HG03159 (cell line): Measurements from ENCODE around the gene MIDN.

Source experiments
- ATAC-seq: cut with Tn5 transposase; IDR thresholded peaks from one replicate; pipeline ENCODE4 v1.9.1; 2021; ENCODE audit warnings: mild to moderate bottlenecking, moderate library complexity; ENCODE audit not compliant: unreplicated experiment

Gene MIDN

GRCh38 chr19:1278713-1279660 lies 30.6 kb downstream of the MIDN start:
- no peak for ATAC-seq

DNA sequence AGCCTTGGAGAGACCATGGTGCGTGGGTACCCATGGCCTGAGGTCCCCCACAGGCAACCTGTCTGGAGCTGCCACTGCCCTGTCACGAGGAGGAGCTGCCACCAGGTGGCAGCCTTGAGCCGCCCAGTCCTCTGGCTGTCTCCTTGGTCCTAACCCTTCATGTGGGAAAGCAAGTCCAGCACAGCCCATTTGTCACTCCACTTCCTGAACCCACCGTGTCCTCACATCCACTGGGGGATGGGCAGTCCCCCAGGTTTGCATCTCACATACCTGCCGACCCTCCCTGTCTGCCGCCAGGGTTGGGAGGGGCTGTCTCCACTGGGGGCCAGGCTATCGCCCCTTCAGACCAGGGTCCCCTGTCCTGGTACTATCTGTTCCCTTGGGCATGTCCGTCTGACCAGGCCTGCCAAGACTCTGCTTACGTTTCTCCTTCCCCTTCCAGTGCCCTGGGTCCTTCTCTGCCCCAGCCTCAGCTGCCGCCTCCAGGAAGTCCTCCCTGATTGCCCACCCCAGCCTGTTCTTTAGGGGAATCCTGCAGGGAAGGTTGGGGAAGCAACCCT lies 31.5 kb downstream of the MIDN start:
- no peak for ATAC-seq

DNA sequence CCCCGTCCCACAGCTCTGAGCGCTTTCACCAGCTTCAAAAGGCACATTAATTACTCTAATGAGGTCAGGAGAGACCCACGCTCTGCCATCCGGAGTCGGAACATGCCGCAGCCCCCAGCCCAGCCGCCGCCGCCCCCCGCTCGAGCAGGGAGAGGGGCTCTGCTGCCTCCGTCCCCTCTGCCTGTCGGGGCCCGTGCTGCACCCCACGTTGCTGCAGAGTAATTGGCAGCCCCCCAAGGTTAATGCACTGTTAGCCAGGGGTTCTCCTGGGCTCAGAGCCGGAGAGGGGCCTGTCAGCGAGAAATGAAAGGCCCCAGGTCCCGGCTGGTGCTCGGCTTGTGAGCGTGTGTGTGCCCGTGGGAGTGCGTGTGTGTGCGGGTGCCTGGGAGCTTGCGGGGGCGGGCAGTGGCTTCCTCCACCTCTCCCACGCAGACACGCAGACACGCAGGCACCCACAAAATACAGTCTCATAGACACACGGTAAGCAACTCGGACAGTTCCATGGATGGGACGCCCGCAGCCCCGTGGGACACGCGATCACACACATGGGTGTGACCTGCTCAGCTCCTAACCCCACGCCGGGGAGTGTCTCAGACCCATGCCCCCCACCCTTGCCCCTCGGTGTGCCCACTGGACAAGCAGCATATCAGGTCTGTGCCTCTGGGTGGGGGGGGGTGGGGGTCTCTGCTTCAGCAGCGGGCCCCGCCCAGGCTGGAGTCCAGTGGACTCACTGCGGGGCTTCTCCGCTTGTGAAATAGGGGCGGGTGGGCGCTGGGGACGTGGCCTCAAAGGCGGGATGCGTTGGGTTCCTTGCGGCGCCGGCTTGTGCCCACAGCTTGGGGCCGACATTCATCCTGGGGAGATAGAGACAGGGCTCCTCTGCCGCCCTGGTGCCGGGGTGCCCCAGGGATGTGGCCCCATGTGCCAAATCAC lies 32.5 kb downstream of the MIDN start:
- no peak for ATAC-seq

- no peak for ATAC-seq
Observed at GRCh38 chr19:1281569-1282287, 33.3 kb downstream of the MIDN start.

- no peak for ATAC-seq
Observed at GRCh38 chr19:1282588-1283206, 34.3 kb downstream of the MIDN start.

DNA sequence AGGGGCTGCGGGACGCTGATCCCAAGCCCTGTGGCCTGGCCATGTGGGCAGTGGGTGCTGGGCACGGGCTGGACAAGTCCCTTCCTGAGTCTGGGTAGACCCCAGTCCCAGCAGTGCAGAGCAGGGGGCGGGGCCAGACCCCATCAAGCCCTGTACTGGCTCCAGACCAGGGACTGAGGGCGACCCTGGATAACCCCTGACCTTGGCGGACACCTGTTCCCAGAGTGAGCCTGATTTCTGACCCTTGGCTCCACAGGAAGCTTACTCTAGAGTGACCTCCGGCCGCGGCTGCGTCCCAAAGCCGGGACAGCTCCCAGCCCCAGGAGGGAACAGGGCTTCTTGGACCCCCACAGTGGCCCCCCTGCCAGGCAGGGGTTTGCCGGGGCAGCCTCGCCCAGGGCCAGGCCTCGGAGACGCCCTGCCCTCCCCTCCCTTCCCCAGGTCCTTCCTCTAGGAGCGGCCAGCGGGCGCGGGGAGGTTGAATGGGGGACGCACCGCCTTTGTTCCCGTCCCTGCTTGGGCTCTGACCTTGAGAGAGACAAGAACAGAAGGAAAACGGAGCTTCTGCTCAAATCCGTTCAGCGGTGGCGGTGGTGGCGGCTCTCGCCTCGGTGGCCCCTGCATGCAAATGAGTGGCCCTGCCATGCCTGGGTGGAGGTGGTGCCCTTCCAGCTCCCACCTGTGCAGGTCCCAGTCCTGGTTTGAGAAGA lies 35.0 kb downstream of the MIDN start:
- ATAC-seq: no peak

DNA sequence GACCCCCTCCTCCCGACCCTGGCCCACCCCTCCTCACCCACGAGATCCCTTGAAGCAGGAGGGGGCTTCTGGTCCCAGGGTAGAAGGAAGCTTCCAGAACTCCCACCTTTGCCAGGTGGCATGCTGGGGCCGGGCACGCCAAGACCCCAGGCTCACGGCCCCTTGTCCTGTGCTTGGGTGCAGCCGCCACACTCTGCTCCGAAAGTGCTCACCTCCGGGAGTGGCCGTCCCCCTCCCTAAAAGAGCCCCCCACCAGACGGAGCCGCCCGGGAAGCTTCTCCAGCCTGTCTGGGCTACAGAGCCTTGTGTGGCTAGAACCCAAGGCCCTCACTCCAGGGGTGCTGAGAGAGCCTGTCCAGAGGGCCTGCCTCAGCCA lies 35.5 kb downstream of the MIDN start:
- ATAC-seq: no peak

- ATAC-seq: no peak
Observed at GRCh38 chr19:1284293-1284978, 36.1 kb downstream of the MIDN start.

DNA sequence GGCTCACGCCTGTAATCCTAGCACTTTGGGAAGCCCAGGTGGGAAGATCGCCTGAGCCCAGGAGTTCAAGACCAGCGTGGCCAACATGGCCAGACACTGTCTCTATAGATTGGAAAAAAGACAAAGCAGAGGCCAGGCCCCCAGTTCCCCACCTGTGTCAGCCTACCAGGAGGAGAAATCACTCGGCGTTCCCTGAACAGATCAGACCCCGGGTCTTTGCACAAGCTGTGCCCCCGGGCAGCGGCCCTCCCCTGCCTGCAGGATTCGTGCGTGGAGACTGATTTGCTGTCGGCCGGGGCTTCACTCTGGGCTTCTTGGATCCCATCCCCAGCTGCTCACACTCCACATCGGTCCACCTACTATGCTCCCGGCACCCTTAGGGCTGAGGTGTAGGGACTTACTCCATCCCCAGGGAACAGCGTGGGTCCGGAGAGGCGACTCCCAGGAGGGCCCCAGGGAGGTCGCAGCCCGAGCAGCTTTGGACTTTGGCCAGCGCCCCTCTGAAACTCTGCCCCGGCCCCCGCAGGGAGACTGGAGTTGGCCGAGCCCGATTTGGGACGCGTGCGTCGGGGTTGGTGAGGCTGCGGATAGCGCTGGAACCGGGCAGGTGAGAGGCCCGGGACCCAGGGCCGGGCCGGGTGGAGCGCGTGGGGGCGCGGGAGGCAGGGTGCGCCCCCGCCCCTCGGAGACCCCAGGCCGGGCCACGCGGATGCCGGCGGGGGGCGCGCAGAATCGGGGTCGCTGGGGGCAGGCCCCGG lies 36.8 kb downstream of the MIDN start:
- no peak for ATAC-seq

- ATAC-seq: no peak
Observed at GRCh38 chr19:1285737-1286360, 37.5 kb downstream of the MIDN start, which contains the start of gene EFNA2. Gene EFNA2 (plus strand): TSS chr19:1285873. CDS start chr19:1286169, 296 bp downstream.

- ATAC-seq: no peak
Observed at GRCh38 chr19:1286487-1287353, 38.3 kb downstream of the MIDN start.

DNA sequence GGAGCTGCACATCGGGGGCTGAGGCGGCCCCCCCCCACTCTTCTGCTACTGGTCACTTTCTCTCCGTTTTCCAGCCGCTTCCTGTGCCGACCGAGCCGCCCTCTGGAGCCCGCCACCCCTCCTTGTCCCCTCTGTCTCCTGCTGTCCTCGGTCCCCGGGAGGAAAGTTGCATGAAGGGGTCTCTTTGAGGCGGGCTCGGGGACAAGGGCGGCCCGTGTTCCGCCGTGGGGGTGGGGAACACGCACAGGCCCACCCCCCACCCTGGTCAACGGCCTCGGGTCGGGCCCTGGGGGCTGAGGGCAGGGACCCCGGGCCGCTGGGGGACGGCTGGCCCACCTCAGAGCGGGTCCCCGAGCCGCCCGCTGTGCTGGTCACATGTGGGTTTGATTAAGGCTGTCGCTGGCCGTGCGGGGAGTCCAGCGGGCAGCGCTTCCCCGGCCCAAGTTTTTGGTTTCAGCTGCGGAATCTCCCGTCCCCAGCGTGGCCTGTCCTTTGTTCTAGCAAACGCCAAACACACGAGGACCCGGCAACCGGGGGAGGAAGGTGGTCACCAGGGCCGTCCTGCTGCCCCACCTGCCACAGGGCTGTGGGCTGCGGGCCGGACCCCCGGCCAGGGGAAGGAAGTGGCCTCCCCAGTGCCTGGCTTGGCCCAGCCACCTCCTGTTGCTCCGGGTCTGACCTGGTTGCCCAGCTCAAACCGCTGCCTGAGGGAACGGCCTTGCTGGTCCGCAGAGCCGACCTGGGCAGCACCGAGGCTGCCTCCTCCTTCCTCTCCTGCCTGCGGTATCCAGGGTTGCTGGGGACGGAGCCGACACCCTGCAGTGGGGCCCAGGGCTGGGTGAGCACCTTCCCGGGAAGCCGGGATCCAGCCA lies 39.2 kb downstream of the MIDN start:
- ATAC-seq: no peak

- no peak for ATAC-seq
Observed at GRCh38 chr19:1288226-1288612, 39.8 kb downstream of the MIDN start.

GRCh38 chr19:1288833-1289685 lies 40.7 kb downstream of the MIDN start:
- no peak for ATAC-seq

DNA sequence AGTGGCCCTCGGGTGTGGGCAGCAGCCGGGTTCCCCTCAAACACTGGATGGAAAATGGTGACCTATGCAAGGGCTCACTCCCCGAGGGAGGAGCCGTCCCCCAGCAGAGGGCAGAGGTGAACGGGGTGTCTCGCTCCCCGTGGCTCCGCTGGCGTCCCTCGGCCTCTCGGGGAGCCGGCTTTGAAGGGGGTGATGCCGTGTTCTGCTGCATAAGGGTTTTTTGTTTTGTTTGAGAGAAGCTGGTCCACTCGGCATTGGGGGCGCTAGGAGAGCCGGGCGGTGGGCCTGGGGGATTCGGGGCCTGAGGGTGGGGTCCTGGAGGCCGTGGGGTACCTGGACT lies 41.3 kb downstream of the MIDN start:
- ATAC-seq: no peak
